Coronary artery (tissue), 2 donors: ENCODE results near the gene MYO9A.

Source experiments
- DNase-seq: peaks from one replicate; pipeline ENCODE4 v3.0.0-alpha.2; 2017; ENCODE audit warnings: low spot score
- H3K27ac ChIP-seq, 2 donors: fragments of 200-600 bp; sonication (generic); one replicate each; pipeline ENCODE4 v1.5.1; 2016 to 2019
- H3K4me3 ChIP-seq: fragments of 200-600 bp; sonication (generic); 2 replicates; pipeline ENCODE4 v1.5.1; 2016; ENCODE audit warnings: mild to moderate bottlenecking, moderate library complexity
- CTCF ChIP-seq: fragments of 200-600 bp; sonication (generic); IDR thresholded peaks from one replicate; pipeline ENCODE4 v1.5.1; 2019; ENCODE audit warnings: antibody characterized with exemption

MYO9A gene

GRCh38 chr15:72042865-72043264, 75.1 kb downstream of the MYO9A start:
- no peak for TF ChIP-seq CTCF
- no peak overlapping the region for H3K4me3 ChIP-seq
- no peak for DNase-seq
- no peak overlapping the region for H3K27ac ChIP-seq

GRCh38 chr15:72042054-72042453, 75.9 kb downstream of the MYO9A start:
- TF ChIP-seq CTCF, result no peak
- no peak for DNase-seq
- H3K4me3 ChIP-seq, result no peak overlapping the region

GRCh38 chr15:72037321-72037720, 80.6 kb downstream of the MYO9A start:
- TF ChIP-seq CTCF, result no peak
- Histone ChIP-seq H3K27ac (no peak overlapping the region), H3K4me3 (no peak overlapping the region)
- no peak for DNase-seq

More at GRCh38 chr15:72042054-72042453, 75.9 kb downstream of the MYO9A start:
- no peak overlapping the region for H3K27ac ChIP-seq

GRCh38 chr15:72034859-72035650, 82.9 kb downstream of the MYO9A start:
- Histone ChIP-seq H3K27ac (no peak overlapping the region), H3K4me3 (no peak overlapping the region)
- TF ChIP-seq CTCF, result no peak
- DNase-seq, result no peak

GRCh38 chr15:72034351-72034750, 83.6 kb downstream of the MYO9A start:
- Histone ChIP-seq H3K4me3 (no peak overlapping the region), H3K27ac (no peak overlapping the region)
- DNase-seq, result no peak
- TF ChIP-seq CTCF, result no peak

- no peak overlapping the region for H3K27ac ChIP-seq
- H3K4me3 ChIP-seq, result no peak overlapping the region
- no peak for DNase-seq
- no peak for TF ChIP-seq CTCF
These were observed 84.2 kb downstream of the MYO9A start for GRCh38 chr15:72033711-72034110.

- Histone ChIP-seq H3K27ac (no peak overlapping the region), H3K4me3 (no peak overlapping the region)
- DNase-seq, result no peak
- TF ChIP-seq CTCF, result no peak
These were observed 84.7 kb downstream of the MYO9A start for GRCh38 chr15:72033285-72033684.
